AG08395 (cell line): ENCODE results near the gene GRAMD1B.
"Not testable (repeated sequence)": the region's sequence is repeated elsewhere in the genome, so short reads cannot be mapped to it uniquely, and the experiment has no call there.

ENCODE experiments used
- DNase-seq: peaks from one replicate; pipeline ENCODE4 v3.0.0; 2012; ENCODE audit warnings: mixed read lengths, low spot score

GRAMD1B gene

GRCh38 chr11:123567466-123567865, 137.4 kb downstream of the GRAMD1B start:
- DNase-seq, result peak; percentile 50

GRCh38 chr11:123568367-123568870, 138.3 kb downstream of the GRAMD1B start:
- DNase-seq, result no peak

DNA sequence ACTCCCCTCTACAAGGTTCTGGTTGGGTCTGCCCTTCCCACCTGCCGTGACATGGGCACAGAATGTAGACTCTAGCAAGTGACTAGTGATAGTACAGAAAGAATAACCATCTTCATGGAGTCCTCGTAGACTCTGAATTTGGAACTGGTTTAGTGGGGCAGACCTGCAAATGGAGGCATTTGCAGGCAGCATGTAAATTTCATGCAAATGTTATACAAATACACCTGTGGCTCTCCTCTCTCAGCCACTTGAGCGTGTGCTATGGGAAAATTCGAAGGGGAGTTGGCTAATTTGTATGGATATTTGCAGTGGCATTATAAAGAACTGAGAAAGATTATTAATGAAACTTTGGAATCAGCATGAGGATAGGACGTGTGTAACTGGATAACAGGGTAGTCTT, 139.3 kb downstream of the GRAMD1B start:
- DNase-seq, result no peak

- no peak for DNase-seq
These were observed 141.0 kb downstream of the GRAMD1B start for GRCh38 chr11:123570939-123571580.

GRCh38 chr11:123572791-123573190, 142.7 kb downstream of the GRAMD1B start:
- DNase-seq, result not testable (repeated sequence)

DNA sequence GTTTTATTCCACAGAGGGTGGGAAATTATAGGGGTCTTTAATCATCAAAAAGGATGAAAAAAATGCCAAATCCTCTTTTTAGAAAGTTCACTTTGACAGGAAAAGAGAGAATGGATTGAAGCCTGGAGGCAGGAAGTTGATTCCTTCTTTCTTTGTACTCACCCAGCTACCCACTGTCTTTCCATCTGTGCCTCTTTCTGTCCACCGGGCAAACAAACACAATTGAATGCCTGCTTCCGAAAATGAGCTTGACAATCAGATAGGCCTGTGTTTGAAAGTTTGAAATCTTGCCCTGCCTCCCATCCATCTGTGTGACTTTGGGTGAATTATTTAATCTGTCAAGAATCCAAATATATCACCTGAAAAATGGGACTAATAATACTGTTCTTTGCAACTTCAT, 143.2 kb downstream of the GRAMD1B start:
- no peak for DNase-seq

- DNase-seq, result no peak
These were observed 145.4 kb downstream of the GRAMD1B start for GRCh38 chr11:123575441-123575840.

DNA sequence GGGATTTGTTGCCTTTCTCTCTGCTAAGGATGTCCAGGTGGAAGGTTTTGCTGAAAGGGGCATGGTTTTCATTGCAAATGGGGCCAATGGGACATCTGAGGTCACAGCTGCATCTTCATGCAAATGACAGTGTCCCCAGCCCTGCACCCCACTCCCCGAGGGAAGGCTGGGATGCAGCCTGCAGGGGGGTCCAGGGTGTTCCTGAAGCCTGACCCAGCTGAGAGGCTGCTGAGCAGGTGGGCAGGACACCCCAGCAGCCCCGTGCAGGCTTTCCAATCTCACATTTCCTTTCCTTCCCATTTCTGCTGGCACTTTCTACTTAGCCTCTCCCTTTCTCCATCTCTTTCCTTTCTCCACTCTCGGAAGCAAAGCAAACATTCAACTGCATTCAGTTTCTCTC, 146.0 kb downstream of the GRAMD1B start:
- DNase-seq, result no peak

GRCh38 chr11:123576501-123576900, 146.4 kb downstream of the GRAMD1B start:
- DNase-seq, result no peak

DNA sequence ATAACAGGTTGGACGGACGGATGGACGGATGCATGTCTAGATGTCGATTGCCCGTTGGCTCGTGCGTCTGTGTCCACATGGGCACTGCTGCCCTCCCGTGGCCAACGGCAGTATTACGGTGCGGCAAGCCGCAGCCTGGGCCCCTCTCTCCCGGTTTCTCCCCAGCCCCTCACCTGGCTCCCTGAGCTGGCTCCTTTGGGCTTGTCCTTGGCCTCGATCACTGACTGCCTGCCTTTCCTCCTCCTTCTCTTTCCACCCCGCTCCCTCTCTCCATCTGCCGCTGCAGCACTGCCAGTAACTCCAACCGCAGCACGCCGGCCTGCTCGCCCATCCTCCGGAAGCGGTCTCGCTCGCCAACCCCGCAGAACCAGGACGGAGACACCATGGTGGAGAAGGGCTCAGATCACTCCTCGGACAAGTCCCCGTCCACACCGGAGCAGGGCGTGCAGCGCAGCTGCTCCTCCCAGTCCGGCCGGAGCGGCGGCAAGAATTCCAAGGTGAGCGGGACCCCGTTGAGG, 147.1 kb downstream of the GRAMD1B start:
- peak; percentile 77 for DNase-seq

- DNase-seq, result no peak
These were observed 148.9 kb downstream of the GRAMD1B start for GRCh38 chr11:123578778-123579481.

DNA sequence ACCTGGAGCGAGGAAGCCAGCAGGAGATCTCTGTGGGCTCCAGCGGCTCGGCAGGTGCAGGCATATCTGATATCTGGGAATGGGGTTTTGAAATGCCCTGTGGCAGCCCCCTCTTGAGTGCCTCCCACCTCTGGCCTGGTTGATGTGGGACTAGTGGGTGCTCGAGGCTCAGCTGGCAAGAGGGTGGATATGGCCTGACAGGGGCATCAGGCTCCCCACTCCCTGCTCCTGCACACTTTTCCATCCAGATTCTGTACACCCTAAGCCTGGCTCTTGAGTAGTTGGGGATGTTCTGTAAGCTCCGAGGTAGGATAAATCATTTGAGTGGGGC, 149.4 kb downstream of the GRAMD1B start:
- no peak for DNase-seq

GRCh38 chr11:123580137-123580536, 150.1 kb downstream of the GRAMD1B start:
- no peak for DNase-seq

DNA sequence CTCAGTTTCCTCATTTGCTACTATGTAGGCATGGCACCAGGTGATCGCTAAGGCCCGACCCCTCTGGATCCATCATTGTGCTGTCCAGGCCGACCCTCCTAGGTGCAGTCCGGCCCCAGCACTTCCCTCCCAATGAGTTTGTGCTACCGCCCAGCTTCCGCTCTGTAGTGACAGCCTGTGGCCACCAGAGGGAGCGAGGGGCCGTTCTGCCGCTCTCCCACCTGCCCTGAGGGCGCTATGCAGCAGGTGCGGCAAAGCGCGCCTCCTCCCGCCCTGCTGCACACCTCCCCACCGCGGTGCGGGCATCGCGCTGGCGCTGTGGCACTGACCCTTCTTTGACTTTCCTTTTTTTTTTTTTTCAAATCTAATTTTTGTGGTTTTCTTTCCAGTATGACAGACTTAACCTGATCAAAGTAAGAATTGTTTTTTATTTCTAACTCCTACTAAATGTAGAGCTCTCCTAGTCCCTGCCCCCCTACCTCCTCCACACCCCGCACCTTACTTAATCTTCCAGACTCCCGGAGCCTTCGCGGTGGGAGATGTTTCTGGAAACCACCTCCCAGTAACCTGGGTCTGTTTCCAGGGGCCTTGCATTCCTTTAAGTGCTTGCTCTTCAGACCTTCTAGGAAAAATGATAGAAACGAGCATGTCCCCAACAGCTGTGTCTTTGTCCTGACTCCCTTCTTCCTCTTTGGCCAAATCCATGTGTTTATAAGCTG, 150.6 kb downstream of the GRAMD1B start:
- DNase-seq, result peak; percentile 67

DNA sequence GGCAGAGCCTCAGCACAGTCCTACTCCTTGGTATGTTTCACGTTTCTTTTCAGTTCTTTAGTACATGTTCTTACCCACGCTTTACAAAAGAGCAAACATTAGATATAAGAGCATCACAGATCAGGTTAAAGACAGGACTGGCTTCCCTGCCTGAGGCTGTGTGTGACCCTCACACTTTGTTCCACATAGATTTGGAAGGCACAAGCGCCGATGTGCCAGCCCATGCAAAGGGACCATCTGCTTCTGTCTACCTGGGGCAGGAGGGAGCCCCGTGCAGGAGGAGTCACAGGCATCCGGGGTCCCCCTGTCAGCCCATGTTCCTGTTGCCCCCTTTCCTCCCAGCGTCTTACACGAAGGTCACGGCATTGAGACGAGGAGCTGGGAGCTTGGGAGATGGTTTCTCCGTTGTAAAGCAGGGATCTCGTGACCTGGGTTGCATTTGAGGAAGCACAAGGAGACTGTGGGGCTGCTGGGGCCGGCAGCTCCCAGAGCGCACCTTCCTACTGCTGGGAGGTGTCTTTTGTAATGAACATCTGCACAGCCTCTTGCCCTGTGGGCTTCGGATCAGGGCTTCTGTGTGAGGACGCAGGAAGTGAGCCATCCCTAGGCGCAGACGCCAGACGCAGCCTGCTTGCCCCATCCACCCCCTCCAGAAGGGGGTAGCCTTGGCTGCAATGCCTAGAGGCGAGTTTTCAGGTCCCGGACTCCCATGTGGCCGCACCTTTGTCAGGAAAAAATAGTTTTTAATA, 151.8 kb downstream of the GRAMD1B start:
- no peak for DNase-seq

- DNase-seq, result no peak
These were observed 153.0 kb downstream of the GRAMD1B start for GRCh38 chr11:123582992-123583504.

GRCh38 chr11:123584186-123584585, 154.1 kb downstream of the GRAMD1B start:
- DNase-seq, result no peak

- no peak for DNase-seq
These were observed 154.7 kb downstream of the GRAMD1B start for GRCh38 chr11:123584737-123585136.

GRCh38 chr11:123585206-123585605, 155.1 kb downstream of the GRAMD1B start:
- DNase-seq, result no peak

DNA sequence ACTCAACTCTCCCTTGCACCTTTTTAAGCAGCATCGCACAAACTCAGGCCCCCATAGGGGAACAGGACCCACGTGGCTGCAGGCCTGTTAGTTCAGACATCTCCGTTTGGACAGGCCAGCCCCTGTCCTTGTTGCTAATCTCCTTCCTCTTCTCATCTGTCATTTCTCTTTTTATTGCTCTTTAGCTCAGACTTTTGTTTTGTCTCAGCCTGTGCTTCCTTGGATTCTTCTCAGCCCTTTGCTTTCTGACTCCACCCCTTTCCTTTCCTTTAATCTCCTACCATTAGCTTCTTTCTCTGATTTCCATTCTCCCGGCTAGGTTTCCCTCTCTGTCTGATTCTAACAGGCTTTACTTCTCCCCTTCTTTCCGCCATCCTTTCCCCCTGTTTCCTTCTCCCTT, 155.6 kb downstream of the GRAMD1B start:
- DNase-seq, result no peak

DNA sequence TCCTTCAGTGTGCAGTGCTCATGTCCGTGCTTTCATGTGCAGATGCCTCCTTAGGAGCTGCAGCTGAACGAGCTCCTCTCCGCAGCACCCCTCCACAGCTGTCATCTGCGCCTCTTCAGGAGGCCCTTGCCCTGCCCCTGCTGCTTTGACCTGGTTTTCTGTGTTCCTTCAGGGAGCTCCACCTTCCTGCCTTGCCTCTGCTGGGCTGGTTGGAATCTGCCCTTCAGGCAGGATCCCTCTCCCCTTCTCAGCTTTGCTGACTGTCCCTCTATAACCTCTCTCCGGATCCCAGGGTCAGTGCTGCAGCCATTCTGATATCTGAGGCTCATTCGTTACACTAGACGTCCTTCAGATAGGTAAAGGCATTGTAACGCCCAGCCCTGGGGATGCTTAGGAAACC, 156.5 kb downstream of the GRAMD1B start:
- no peak for DNase-seq

DNA sequence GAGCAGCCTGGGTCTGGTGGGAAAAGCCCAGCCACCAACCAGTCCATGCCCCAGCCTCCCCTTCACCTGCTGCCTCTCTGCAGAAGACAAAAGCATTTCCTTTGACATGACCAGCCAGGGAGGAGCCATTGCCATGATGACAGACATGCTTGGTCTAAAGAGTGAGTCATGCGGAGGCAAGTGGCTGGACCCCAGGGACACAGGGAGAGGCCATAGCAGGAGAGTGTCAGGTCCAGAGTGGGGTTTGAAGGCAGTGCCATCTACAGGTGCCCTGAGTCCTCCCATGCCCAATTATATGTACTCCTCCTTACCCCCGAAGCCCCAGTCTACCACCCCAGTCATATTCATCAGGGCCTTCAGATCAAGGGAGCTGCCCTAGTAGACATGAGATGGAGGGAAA, 157.0 kb downstream of the GRAMD1B start:
- DNase-seq, result peak; percentile 46
